ENCODE measurements around the gene ARHGEF10L.
"Not testable (repeated sequence)": the region's sequence is repeated elsewhere in the genome, so short reads cannot be mapped to it uniquely, and the experiment has no call there.

The ARHGEF10L gene

DNA sequence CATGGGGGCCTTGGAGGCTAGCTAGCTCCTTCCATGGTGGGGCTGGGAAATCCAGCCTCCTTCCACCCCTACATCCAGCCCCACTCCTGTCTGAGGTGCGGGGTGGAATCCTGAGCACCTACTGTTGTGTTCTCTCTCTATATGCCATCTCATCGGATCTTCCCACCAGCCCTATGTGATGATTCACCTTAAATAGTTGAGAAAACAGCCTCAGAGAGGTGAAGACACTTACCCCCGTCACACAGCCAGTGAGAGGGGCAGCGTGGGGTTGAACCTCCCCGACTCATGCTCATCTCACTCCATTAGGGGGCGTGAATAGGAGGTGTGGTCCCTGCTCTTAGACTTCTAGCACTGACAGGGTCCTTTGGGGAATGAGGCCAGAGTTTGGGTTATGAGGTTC lies 184.7 kb downstream of the ARHGEF10L start:
- DNase-seq, result no peak

DNA sequence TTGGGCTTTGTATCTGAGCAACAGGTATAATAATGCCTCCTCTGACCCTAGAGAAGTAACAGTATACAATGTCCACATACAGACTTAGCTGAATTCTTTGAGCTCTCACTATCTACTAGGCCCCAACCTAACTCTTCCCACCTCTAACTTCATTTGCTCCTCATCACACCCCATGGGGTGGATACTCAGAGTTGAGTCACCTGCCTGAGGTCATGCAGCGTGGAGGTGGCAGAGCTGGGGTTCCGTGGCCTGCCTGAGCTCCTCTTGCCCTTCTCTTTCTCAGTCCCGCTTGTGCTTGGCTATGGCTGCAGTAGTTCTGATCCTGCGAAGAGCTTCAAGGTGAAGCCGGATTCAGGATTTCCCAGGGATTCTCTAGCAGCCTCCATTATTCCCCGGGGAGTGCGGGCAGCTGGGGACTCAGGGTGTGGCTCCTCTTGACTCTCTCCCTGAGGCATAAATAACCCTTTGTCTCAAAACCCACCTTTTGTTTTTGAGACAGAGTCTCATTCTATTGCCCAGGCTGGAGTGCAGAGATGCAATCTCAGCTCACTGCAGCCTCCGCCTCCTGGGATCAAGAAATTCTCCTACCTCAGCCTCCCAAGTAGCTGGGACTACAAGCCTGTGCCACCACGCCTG lies 185.7 kb downstream of the ARHGEF10L start:
- no peak for DNase-seq

DNA sequence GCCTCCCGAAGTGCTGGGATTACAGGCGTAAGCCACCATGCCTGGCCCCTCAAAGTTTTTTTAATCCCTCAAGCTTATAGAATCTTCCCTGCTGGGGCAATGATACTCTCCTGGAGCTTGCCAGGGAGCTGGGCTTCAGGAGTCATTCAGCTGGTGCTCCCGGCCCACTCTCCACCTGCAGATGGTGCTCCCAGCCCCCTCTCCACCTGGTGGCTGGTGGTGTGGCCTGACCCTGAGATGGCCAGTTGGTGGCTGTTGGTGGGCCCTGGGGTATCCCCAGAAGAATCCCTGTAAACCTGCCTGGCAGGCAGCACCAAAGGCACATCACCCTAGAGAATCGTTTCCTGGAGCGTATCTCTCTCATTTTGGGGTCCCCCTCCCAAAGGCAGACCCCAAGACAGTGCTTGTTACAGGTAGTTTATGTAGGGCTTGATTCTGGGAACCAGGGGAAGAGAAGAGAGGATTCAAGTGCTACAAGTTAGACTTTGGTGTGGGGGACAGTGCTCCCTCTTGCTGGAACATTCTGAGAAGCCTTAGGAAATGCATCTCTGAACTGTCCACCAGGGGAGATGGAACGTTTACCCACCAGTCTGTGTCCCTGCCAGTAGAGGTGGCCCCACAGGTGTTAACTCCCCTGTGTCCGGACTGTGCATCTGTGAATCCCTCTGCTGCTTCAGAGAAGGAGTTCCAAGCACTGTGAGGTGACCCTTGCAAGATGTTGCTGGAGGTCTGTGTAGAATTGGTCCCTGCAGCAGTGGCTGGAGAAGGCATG lies 186.5 kb downstream of the ARHGEF10L start:
- DNase-seq, result no peak

DNA sequence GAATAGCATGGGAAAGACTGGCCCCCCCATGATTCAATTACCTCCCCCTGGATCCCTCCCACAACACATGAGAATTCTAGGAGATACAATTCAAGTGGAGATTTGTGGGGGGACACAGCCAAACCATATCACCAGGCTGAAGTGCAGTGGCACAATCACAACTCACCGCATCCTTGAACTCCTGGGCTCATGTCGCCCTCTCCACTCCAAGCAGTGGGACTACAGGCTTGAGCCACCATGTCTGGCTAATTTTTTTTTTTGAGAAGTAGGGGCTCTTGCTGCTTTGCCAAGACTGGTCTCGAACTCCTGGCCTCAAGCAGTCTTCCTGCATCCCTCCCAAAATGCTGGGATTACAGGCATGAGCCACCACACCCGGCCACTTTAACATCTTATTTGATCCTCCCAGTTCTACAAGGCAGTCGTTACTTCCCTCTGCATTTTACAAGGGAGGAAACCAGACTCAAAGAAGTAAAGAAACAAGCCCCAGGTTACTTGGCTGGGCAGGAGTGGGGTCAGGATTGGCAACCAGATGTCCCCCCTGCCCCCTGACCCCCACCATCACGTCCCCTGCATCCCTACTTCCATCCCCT lies 188.7 kb downstream of the ARHGEF10L start:
- DNase-seq, result no peak

DNA sequence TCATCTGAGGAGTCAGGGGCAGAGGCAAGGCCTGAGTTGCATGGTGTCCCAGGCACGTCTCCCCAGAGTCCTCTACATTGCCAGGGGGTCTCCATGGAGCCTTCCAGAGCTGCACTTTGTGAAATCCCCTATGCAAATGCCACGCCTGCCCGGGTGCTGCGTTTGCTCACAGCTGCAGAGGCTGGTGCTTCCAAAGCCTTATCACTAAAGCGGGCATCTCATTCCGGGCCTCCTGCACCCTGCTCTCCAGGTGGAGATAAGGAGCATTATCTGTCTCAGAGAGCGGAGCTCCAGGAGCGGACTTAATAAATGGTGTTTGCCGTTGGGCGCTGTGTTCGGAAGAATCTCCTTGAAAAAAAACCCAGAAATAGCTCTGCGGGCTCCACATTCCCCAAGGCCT lies 189.8 kb downstream of the ARHGEF10L start:
- DNase-seq, result no peak

DNA sequence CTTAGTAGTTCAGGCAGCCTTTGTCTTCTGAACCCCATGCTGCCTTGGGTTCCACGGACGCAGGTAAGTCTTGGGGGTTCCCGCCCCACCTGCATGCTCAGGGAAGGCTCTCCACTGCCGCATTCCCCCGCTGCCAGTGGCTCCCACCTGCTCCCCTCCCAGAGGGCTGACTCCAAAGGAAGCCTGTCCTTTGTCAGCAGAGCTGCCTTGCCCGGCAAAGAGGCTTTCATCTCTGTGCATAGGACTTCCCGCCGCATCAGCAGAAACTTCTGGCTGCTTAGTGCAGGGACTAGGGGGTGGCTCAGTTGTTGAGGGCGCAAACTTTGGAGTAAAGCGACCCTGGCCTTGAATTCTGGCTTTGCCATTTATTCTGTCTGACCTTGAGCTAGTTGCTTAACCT lies 190.4 kb downstream of the ARHGEF10L start:
- no peak for DNase-seq

DNA sequence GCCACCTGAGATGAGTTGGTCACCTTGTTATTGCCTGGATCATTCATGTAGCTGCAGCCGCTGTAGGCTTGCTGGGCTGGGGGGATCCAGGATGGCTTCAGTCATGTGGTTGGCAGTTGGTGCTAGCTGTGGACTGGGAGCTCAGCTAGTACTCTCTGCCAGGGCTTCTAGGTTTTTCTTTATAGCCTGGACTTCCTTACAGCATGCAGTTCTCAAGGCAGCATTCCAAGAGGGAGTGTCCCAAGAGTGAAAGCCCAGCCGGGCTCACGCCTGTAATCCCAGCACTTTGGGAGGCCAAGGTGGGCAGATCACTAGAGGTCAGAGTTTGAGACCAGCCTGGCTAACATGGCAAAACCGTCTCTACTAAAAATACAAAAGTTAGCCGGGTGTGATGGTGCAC lies 192.0 kb downstream of the ARHGEF10L start:
- no peak for DNase-seq

DNA sequence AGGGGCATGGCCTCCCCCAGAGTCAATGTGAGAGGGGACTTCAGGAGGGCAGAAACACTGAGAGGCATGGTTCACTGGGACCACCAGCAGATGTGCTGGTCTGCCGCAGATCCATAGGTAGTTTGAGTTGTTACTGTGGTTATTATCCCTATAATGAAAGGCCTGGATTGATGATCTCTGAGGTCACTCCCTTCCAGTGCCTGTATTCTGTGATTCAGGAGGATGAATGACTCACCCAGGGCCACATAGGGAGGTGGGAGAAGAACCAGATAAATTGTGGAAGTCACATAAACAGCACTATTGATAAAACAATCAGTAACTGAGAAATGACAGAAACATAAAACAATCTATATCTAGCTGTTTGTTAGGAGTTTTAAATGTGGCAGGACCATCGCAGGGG lies 193.0 kb downstream of the ARHGEF10L start:
- no peak for DNase-seq

DNA sequence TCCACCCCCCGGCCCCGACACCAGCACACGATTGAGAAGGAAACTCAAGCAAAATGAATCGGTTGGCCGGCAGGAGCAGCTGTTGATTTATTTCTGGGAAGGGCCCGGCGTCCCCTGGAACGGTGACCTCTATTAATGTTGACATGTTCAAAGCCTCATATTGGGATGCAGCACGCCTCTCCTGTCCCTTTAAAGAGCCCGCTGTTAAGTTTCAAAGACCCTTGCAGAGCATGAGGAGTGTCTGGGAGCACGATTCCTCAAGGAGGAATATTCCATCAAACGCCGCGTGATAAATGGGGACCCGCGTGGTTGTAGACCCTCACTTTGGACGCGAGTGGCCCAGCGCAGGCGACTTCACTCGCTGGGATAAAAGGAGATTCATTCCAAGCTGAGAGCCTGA lies 194.2 kb downstream of the ARHGEF10L start:
- DNase-seq, result no peak

DNA sequence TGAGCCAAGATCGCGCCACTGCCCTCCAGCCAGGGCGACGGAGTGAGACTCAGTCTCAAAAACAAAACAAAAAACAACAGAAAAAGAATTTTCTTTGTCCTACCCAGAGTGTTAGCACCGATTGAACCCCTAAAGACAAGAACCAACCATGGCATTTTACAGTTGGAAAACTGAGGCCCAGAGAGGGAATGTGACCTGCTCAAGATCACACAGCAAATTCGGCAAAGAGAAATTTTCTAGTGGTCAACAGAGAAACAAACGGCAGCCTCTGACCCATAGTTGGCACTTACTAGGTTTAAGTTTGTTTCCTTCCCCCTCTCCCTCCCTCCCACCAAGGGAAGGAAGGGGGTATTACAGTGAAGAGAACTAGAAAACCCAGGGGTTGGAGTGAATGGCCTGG lies 195.1 kb downstream of the ARHGEF10L start:
- DNase-seq, result no peak

DNA sequence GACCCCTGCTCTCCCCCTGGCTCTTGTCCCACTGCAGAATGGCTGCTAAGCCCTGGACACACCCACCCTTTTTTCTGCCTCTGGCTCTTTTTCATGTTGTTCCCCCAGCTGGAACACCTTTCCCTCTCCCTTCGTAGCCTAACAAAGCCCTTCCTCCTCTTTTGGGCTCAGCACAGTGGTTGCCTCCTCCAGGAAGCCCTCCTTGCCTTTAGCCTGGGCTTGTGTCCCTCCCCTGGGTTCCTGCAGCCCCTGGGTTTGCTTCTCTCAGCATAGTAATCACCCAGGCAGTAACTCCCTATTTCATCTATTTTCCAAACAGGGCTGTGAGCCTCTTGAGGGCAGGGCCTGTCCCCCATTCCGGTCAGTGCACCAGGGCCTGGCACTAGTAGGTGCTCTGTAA lies 195.8 kb downstream of the ARHGEF10L start:
- DNase-seq, result no peak

DNA sequence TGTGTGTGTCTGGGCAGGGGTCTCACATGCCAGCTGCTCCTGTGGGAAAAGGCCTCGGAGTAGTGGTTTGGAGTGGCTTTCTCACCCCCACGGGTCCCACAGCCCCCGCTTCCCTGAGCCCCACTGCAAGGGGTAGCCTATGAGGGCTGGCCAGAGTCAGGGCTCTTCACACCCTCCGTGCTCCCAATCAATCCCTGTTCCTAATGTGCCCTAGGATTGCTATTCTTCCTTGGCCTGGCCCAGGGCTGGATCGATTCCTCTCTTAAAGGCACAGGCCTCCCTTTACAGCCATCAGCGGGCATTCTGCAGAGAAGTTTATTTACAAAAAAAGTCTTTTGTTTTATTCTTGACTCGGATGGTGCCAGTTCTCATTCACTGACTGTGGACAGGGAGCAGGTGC lies 196.3 kb downstream of the ARHGEF10L start:
- no peak for DNase-seq

DNA sequence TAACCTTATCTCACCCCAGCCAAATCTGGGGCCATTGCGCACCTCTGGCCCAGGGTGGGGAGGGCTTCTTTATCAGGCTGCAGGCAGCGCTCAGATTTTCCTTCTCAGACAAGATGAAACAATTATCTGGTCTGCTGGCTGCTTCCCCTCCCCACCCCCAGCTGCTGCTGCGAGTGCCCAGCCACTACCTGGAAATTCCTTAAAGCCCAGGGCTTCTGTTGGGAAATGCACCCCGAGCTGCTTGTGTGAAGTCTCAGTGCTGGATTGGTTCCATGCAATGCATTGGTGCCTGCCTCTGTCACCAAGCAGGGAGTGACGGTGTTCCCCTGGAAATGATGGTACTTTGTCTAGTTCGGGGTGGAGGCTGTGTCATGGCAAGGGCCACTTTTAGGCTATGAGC lies 197.1 kb downstream of the ARHGEF10L start:
- no peak for DNase-seq

DNA sequence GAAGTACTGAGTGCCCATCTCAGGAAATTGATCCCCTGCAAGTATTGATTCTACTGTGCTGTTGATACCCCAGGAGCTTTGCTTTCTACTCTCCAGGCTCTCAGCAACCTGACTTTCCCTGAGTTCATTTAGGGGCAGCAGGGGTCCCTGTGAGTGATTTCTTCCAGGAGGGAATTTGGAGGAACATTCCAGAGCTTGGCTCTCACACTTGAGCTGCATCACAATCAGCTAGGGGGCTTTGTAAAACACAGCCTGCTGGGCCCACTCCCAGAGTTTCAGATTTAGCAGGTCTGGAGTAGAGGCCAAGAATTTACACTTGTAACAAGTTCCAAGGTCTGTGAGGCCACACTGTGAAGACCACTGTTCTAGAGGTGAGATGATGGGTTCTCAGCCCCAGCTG lies 199.6 kb downstream of the ARHGEF10L start:
- no peak for DNase-seq

DNA sequence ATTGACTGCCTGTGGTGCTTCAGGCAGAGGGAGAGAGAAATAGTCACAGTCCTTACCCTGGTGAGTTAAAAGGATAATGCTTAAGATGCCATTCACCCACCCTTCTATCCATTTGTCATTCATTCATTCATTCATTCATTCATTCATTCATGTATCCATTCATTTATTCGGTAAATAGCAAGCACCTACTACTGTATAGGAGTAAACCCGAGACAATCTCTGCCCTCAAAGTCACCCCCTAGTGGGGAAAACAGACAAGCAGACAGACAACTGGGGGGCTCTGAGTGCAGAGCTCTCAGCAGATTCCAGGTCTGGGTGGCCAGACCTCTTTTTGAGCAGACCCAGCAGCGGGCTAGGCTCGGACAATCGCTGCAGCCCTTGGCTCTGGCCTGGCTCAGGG lies 201.6 kb downstream of the ARHGEF10L start:
- no peak for DNase-seq

DNA sequence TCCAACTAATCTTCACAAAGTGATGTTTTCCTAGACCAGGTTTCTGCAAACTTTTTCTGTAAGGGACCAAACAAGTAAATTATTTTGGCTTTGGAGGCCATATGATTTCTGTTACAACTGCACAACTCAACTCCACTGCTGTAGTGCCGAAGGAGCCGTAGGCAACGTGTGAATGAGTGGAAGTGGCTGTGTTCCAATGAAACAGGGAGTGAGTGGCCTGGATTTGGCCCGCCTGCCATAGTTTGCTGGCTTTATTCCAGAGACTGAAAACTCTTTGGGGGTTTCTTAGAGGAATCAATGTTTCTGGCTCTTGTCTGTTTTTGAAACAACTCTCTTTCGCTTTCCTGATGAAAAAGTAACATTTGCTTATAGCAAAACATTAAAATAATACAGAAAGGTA lies 203.1 kb downstream of the ARHGEF10L start:
- DNase-seq, result no peak

DNA sequence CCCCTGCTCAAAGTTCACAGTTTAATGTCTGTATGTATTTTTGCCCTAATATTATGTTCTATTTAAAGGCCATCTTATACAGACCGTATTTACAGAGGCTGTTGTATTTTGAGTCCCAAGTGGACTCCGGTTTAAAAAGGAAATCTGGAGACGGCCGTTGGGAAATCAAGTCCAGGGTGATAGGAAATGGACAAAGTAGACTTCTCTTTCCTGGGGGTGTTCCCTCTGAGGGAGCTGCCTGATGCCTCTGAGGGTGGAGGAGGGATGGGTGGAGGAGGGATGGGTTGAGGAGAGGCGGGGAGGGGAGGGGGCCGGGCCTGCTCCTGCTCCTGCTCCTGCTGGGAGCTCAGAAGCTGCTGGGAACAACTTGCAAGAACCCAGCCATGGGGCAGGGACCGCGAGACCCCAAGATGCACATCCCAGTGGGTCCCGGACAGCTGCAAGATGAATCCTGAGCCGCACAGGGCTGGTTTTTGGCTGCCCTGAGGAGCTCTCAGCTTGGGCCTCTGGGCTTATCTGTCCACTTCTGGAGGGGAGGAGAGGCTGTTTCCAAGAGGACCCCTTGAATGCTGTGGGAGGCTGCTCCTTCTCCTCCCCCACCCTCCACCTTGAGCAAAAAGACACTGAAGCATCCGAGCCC lies 203.6 kb downstream of the ARHGEF10L start:
- no peak for DNase-seq

DNA sequence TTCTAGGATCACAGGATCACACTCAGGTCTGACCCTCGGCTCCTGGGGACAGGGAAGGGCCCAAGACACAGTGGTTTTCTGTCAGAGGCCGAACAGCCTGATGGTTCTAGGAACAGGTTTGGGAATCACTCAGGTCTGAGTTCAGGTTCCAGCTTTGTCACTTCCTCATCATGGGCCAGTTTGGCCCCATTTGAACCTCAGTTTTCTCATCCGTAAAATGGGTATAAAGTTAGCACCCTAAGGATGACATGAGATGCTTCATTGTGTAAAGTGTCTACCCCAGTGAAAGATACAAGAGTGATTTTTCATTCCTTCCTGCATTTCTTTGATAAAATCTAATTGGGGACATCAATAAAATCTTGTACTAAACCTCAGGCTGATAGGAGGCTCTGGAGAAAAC lies 204.4 kb downstream of the ARHGEF10L start:
- no peak for DNase-seq

DNA sequence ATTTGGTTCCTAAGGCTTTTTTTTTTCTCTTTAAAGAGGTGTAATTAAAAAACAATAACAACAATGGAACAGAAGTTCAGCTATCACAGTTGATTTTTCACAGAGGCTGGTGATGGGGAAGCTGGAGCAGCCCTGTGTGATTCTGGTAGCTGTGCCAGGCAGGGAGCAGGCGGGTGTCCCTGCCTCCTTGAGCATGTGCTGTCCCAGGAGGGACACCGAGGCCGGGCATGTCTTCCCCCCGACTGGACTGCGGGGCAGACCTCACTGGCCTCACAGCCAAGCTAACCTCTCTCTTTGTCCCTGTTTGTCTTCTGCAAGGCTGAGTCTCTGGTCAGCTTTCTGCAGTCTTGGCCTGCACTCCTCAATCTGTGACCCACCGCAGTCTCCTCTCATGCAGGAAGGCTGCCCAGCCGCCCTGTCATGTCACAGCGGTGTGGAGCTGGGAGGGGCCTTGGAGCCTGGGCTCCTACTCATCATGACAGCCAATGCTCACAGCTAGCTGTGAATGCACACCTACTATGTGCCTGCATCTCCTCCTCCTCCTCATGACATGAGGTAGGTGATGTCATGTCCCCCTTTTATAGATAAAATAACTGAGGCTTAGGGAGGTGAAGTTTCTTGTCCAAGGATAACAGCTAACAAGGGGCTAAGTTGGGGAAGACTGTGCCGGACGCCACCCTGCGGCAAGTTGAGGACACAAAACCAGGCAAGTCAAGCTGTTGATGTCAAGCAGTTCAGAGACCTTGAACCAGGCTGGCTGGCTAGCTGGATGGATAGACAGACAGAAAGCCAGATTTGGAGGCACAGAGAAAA lies 205.4 kb downstream of the ARHGEF10L start:
- DNase-seq, result no peak

DNA sequence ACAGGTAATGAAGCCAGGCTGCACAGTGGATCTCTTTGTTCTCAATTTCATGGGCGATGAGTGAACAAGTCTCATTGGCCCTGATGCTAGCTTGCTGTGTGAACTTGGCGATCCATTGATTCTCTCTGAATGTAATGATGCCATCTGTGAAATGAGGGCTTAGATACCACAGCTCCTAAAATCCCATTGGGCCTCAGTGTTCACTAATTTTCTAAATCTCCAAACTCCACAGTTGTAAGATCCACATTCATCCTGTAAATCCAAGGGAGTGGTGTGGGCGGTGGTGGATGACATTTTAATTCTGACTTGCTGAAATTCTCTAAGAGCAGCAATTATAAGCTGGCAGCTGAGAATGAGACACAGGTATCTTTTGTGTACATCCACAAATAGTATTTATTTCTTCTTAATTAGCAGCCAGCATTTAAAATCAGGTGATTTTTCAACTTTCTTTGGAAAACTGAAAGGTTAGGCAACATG lies 206.0 kb downstream of the ARHGEF10L start:
- no peak for DNase-seq

DNA sequence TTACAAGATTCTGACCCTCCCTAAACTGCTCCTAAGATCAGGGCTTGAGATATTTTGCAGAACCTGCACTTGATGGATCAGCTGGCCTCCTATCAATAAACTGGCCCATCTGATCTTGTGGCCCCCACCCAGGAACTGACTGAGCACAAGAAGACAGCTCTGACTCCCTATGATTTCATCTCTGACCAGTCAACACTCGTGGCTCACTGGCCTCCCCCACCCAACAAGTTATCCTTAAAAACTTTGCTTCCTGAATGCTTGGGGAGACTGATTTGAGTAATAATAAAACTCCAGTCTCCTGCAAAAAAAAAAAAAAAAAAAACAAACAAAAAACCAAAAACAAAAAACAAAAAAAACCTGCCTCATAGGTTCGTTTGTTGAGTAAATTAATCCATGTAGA lies 206.8 kb downstream of the ARHGEF10L start:
- not testable (repeated sequence) for DNase-seq

DNA sequence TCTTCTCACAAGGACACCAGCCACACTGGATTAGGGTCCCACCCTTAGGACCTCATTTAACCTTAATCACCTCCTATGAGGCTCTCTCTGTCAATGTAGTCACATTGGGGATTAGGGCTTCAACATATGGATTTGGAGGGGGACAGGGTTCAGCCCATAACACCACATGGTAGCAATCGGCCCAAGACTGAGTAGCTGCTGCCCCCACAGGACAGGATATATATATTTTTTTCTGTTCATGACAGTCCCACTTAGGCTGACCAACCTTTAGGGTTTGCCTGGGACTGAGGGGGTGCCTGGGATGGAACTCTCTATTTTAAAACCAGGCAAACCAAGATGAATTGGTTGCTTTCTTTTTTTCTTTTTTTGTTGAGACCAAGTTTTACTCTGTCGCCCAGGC lies 207.4 kb downstream of the ARHGEF10L start:
- DNase-seq, result no peak

Data from activated effector memory CD4-positive, alpha-beta T cell treated with anti-CD3 and anti-CD28 coated beads, Interleukin-2, amount 50 U/mL, for 16 hours (primary cell).